ENCODE measurements around the gene ARHGAP28. TPM values are rescaled to one million over a fixed set of nuclear protein-coding genes. Genes with fewer than 3 reads are reported as not detected.

The ARHGAP28 gene
- total RNA-seq, 3 donors from 2014 or later (not counting 1 experiment from before 2014, with no cell fraction given) = not detected

DNA sequence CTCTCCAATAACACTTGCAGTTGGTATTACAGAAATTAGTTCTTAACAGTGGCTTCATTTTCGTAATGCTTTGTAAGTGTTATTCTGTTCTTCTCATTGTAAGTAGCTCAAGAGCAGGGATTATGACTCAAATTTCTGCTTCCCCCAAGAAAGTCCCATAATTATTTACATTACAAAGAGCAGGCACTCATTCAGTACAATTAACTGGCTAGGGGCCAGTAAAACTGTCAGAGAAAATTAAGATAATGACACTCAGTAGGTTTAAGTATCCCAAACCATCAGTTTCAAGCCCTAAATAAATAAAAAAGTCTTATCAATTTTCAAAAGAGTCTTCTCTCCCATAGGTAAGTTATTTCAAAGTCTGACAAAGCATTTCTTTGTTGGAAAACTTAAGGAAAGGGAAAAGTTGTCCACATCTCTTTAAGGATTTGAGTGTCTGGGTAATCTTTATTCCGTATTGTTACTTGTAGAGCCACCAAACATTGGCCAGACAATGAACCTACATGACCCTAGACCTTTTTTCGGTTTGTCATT lies 137.1 kb downstream of the ARHGAP28 start:
- Histone ChIP-seq H3K9me3 (ENCODE audit: control insufficient read depth, insufficient read depth, low read length) (no peaks in the 10 kb centered on the region), H3K36me3 (ENCODE audit: control insufficient read depth, insufficient read depth, low read length) (no peaks in the 10 kb centered on the region), H3K4me3 (ENCODE audit: low read length) (no peak overlapping the region), H3K27ac (ENCODE audit: low read length) (no peak overlapping the region), H3K27me3 (ENCODE audit: control insufficient read depth, insufficient read depth, low read length) (no peaks in the 10 kb centered on the region), H3K4me1 (ENCODE audit: control insufficient read depth, insufficient read depth, low read length) (no peaks in the 10 kb centered on the region)
- Mint-ChIP-seq H3K9me3 (peaks cover 0 to 4% of the 10 kb centered on the region in 2 donors), H3K27me3 (ENCODE audit: low read depth in 2 of 2) (no peaks in the 10 kb centered on the region), H3K4me3 (no peak overlapping the region), H3K27ac (no peak overlapping the region), H3K4me1 (no peaks in the 10 kb centered on the region), H3K36me3 (no peaks in the 10 kb centered on the region)
- WGBS (ENCODE audit: insufficient coverage) = 80% methylated on average over 2 of the region's 3 CpGs
- ATAC-seq (no peak), DNase-seq (no peak)
- TF ChIP-seq, protein P1, sequence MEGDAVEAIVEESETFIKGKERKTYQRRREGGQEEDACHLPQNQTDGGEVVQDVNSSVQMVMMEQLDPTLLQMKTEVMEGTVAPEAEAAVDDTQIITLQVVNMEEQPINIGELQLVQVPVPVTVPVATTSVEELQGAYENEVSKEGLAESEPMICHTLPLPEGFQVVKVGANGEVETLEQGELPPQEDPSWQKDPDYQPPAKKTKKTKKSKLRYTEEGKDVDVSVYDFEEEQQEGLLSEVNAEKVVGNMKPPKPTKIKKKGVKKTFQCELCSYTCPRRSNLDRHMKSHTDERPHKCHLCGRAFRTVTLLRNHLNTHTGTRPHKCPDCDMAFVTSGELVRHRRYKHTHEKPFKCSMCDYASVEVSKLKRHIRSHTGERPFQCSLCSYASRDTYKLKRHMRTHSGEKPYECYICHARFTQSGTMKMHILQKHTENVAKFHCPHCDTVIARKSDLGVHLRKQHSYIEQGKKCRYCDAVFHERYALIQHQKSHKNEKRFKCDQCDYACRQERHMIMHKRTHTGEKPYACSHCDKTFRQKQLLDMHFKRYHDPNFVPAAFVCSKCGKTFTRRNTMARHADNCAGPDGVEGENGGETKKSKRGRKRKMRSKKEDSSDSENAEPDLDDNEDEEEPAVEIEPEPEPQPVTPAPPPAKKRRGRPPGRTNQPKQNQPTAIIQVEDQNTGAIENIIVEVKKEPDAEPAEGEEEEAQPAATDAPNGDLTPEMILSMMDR (IDR thresholded peaks at IDR 0.05) = no peak
- intact Hi-C loops (cut with micrococcal nuclease) = no loop called here

DNA sequence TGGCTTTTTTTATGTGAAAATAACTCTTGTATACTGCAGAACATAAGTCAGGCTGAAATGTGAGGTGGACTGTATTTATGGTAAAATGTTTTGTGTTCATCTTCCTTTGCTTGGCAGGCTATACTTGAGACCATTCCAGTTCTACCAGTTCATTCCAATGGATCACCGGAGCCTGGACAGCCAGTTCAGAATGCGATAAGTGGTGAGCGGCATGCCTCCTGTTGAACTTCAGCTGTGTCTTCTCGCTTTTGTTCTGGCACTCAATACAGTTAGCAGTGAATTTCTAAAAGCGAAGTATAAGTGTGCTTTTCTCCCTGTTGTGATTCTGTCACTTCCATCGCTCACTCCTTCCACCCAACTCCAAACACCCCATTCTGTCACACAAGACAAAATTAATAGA lies 138.5 kb downstream of the ARHGAP28 start:
- intact Hi-C loops (cut with micrococcal nuclease) = no loop called here

DNA sequence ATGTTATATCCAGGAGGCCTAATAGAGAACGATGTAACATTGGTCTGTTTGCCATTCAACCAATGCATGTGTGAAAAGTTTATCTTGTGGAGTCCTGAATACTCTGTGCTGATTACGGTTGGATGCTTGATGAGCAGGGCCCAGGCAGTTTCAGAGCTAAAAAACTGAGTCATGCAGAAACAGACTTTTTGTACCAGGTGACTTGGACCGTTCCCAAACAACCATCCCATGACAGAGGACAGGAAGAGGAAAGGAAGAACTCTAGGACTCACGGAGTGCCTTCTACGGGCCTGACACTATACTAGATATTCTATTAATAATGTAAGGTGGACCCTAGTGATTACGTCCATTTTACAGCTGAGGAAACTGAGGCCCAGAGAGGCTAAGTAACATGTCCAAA lies 142.1 kb downstream of the ARHGAP28 start:
- Mint-ChIP-seq H3K27ac (no peak overlapping the region), H3K27me3 (ENCODE audit: low read depth in 2 of 2) (no peaks in the 10 kb centered on the region), H3K4me1 (no peaks in the 10 kb centered on the region), H3K4me3 (no peak overlapping the region), H3K9me3 (no peaks in the 10 kb centered on the region), H3K36me3 (no peaks in the 10 kb centered on the region)
- Histone ChIP-seq H3K36me3 (ENCODE audit: control insufficient read depth, insufficient read depth, low read length) (no peaks in the 10 kb centered on the region), H3K4me3 (ENCODE audit: low read length) (no peak overlapping the region), H3K27me3 (ENCODE audit: control insufficient read depth, insufficient read depth, low read length) (no peaks in the 10 kb centered on the region), H3K9me3 (ENCODE audit: control insufficient read depth, insufficient read depth, low read length) (no peaks in the 10 kb centered on the region), H3K4me1 (ENCODE audit: control insufficient read depth, insufficient read depth, low read length) (no peaks in the 10 kb centered on the region), H3K27ac (ENCODE audit: low read length) (no peak overlapping the region)
- ATAC-seq = no peak
- 83% methylated on average over 4 of the region's 6 CpGs for WGBS (ENCODE audit: insufficient coverage)
- DNase-seq = no peak
- intact Hi-C loops (cut with micrococcal nuclease) = no loop called here
- TF ChIP-seq, protein P1 (IDR thresholded peaks at IDR 0.05) = no peak

More for the DNA sequence above, 138.5 kb downstream of the ARHGAP28 start:
- no peaks in the 10 kb centered on the region for H3K4me1 Mint-ChIP-seq
- H3K27ac Mint-ChIP-seq = no peak overlapping the region
- Histone ChIP-seq H3K4me1 (ENCODE audit: control insufficient read depth, insufficient read depth, low read length) (no peaks in the 10 kb centered on the region), H3K9me3 (ENCODE audit: control insufficient read depth, insufficient read depth, low read length) (no peaks in the 10 kb centered on the region), H3K27me3 (ENCODE audit: control insufficient read depth, insufficient read depth, low read length) (no peaks in the 10 kb centered on the region), H3K4me3 (ENCODE audit: low read length) (no peak overlapping the region), H3K36me3 (ENCODE audit: control insufficient read depth, insufficient read depth, low read length) (no peaks in the 10 kb centered on the region), H3K27ac (ENCODE audit: low read length) (no peak overlapping the region)
- DNase-seq = no peak
- H3K27me3 Mint-ChIP-seq (ENCODE audit: low read depth in 2 of 2) = no peaks in the 10 kb centered on the region
- H3K9me3 Mint-ChIP-seq = peaks cover 0 to 4% of the 10 kb centered on the region in 2 donors
- no peaks in the 10 kb centered on the region for H3K36me3 Mint-ChIP-seq
- no peak for ATAC-seq
- TF ChIP-seq, protein P1 (IDR thresholded peaks at IDR 0.05) = no peak
- WGBS (ENCODE audit: insufficient coverage) = 93% methylated on average over 6 of the region's 6 CpGs
- no peak overlapping the region for H3K4me3 Mint-ChIP-seq

All from natural killer cell (primary cell).